SK-N-SH treated with all-trans-retinoic acid at 6 μM for 48 hours (cell line): Measurements from ENCODE around the gene EDC3.

Experiments used
- ATAC-seq: fragments of 200-7000 bp; cut with Tn5 transposase; 3 replicates; pipeline ENCODE4 v1.9.1; 2020; ENCODE audit warnings: mild to moderate bottlenecking, moderate library complexity
- ARNTL ChIP-seq: fragments of 450-650 bp; formaldehyde crosslinking; IDR thresholded peaks from 2 replicates; pipeline ENCODE4 v1.5.0; 2020; ENCODE audit warnings: low read depth, mild to moderate bottlenecking, moderate library complexity, borderline replicate concordance
- GLIS3 ChIP-seq: fragments of 250-450 bp; sonication (Bioruptor Pico); IDR thresholded peaks from 2 replicates; pipeline ENCODE4 v1.5.0; 2020; ENCODE audit warnings: mild to moderate bottlenecking, moderate library complexity
- ISL1 ChIP-seq: fragments of 250-450 bp; sonication (Bioruptor Pico); IDR thresholded peaks from 2 replicates; pipeline ENCODE4 v2.1.2; 2022; ENCODE audit warnings: mild to moderate bottlenecking, moderate library complexity
- OSR1 ChIP-seq: fragments of 250-450 bp; sonication (Bioruptor Pico); IDR thresholded peaks from 2 replicates; pipeline ENCODE4 v1.8.0; 2022; ENCODE audit warnings: moderate library complexity, mild to moderate bottlenecking, inconsistent platforms
- PATZ1 ChIP-seq: fragments of 250-450 bp; sonication (Bioruptor Pico); IDR thresholded peaks from 2 replicates; pipeline ENCODE4 v1.8.0; 2020; ENCODE audit warnings: mild to moderate bottlenecking, moderate library complexity, borderline replicate concordance
- RARB ChIP-seq: fragments of 250-450 bp; sonication (Bioruptor Pico); IDR thresholded peaks from 2 replicates; pipeline ENCODE4 v1.8.0; 2021; ENCODE audit warnings: mild to moderate bottlenecking, moderate library complexity
- TCF4 ChIP-seq: fragments of 250-450 bp; sonication (Bioruptor Pico); IDR thresholded peaks from 2 replicates; pipeline ENCODE4 v1.8.0; 2021; ENCODE audit warnings: mild to moderate bottlenecking, moderate library complexity, borderline replicate concordance
- TSHZ2 ChIP-seq: fragments of 250-450 bp; sonication (Bioruptor Pico); IDR thresholded peaks from 2 replicates; pipeline ENCODE4 v1.5.0; 2020; ENCODE audit warnings: mild to moderate bottlenecking, moderate library complexity
- ZC3H10 ChIP-seq: fragments of 250-450 bp; sonication (Bioruptor Pico); IDR thresholded peaks from 2 replicates; pipeline ENCODE4 v1.5.1; 2021; ENCODE audit warnings: mild to moderate bottlenecking, moderate library complexity
- ZFP30 ChIP-seq: fragments of 450-650 bp; formaldehyde crosslinking; IDR thresholded peaks from 2 replicates; pipeline ENCODE4 v1.5.0; 2022; ENCODE audit warnings: mild to moderate bottlenecking, moderate library complexity
- ZNF70 ChIP-seq: fragments of 450-650 bp; formaldehyde crosslinking; IDR thresholded peaks from 2 replicates; pipeline ENCODE4 v1.5.0; 2020; ENCODE audit warnings: mild to moderate bottlenecking, moderate library complexity
- ZNF8 ChIP-seq: fragments of 450-650 bp; formaldehyde crosslinking; IDR thresholded peaks from 2 replicates; pipeline ENCODE4 v1.5.0; 2020; ENCODE audit warnings: mild to moderate bottlenecking, moderate library complexity

The EDC3 gene

GRCh38 chr15:74585191-74585590 lies 110.6 kb downstream of the EDC3 start:
- TF ChIP-seq ZNF8 (CRISPR knock-in tag), result no peak
- no peak for ATAC-seq

DNA sequence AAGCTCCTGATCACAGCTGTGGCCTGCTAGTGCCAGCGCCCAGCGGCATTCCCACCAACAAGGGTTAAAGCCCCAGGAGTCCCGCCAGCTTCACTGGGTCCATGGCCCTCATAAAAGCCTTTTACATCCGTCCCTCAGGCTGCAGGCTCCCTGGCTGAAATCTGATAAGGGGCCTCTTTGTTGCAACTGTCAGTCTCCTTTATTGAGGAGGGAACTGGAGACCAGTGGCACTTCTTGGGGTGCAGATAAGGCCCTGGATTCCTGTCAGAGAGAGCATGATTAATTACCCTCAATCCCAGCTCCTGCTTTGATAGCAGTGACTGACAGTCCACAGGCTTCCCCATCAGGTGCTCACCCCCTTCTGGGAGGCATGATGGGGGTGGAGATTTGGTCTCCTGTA lies 111.0 kb downstream of the EDC3 start:
- TF ChIP-seq RARB (CRISPR knock-in tag), result no peak
- no peak for TF ChIP-seq PATZ1 (CRISPR knock-in tag)
- peak; percentile 44; the same call in 1 of the 2 replicates for TF ChIP-seq TSHZ2 (CRISPR knock-in tag)
- no peak for TF ChIP-seq OSR1 (CRISPR knock-in tag)
- peak; percentile 27; the same call in 1 of the 2 replicates for TF ChIP-seq TCF4
- no peak for TF ChIP-seq ISL1 (CRISPR knock-in tag)
- TF ChIP-seq ZC3H10, result no peak
- TF ChIP-seq ZNF70 (CRISPR knock-in tag), result no peak
- no peak; the same call in 2 of the 3 replicates for ATAC-seq

DNA sequence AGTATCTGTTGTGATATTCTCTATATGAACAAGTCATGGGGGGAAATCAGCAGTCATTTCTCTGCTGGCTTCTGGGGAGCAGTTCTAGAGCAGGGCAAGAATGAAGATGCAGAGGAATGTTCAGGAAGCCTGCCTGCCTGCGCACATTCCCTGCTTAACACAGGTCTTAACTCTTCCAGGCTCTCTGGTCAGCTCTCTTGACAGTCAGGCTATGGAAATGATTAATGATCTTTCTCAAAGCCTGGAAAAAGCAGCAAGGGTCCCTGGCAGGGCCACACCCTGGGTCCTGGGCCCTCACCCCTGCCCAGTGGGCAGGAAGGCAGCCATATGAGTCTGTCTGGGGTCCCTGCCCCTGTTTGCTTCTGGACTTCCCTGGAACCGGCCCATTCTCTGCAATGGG lies 111.6 kb downstream of the EDC3 start:
- TF ChIP-seq ARNTL (CRISPR knock-in tag) (no peak), ISL1 (CRISPR knock-in tag) (no peak), GLIS3 (CRISPR knock-in tag) (no peak), RARB (CRISPR knock-in tag) (no peak), ZFP30 (CRISPR knock-in tag) (no peak)
- TF ChIP-seq, all 23 proteins: peak for 0
- no peak for ATAC-seq
